Pons (tissue), 1 donor: ENCODE data around the gene ETAA1.

Experiments used
- DNase-seq: peaks from one replicate; pipeline ENCODE4 v3.0.0-alpha.2; 2016; ENCODE audit warnings: low spot score

Gene ETAA1

DNA sequence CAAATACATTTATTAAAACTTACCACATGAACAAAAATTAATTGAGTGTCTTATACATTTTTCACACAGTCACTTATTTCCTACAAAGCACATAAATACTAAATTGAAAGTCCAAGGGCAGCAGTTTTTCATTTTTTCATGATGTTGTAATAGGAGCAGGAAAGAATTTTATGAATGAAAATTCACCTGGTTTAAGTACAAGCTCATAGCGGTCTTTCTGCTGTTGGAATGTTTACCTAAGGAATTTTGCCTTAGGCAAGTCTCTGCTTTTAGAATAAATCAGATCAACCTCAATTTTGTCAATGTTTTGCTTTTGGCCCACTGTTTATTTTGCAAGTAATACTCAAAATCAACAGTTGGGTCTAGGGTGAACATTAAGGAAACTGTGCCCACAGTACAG, 40.0 kb downstream of the ETAA1 start:
- no peak for DNase-seq

DNA sequence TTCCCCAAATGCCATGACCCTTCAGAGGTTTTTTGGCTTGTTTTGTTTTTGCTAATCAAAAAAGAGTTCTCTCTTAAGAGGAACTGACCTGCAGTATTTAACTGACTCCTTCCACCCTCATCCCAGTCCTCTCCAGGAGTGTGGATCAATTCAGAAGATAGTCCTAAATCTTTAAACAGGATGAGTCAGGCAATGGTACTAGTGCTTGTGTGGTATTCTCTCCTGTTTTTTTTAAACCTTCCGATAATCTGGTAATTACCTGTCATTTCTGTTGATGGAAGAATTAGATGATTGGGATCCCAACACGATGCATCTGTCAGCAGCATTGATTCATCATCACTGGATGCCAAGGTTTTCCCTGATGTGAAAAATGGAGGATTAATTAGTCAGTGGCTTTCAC, 41.2 kb downstream of the ETAA1 start:
- DNase-seq, result no peak

DNA sequence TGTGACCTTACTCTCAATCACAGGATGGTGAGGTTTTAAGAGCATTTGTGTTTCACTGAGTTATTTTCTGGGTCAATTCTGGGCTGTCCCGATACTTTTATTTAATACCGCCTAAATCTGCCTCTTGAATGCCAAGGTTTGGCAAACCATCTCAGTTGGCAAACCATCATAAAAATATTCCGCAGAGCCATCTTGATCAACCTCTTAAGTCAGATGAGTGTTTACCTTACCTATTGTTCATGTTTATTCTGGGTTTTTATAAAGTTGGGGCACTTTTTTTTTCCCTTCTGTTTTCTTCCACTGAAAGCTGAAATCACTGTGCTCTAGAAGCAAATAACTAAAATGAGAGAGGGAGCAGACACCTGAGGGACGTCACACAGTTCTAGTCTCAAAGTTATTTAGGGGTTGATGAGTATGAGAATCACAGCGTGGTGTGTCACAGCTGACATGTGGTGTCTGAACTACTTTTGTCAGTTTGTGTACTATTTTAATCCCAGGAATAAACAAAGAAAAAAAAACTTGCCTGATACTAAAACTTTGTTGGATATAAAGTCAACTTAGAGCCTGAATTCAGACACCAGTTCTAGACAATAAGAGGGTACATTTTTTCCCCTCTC, 48.6 kb downstream of the ETAA1 start:
- no peak for DNase-seq

DNA sequence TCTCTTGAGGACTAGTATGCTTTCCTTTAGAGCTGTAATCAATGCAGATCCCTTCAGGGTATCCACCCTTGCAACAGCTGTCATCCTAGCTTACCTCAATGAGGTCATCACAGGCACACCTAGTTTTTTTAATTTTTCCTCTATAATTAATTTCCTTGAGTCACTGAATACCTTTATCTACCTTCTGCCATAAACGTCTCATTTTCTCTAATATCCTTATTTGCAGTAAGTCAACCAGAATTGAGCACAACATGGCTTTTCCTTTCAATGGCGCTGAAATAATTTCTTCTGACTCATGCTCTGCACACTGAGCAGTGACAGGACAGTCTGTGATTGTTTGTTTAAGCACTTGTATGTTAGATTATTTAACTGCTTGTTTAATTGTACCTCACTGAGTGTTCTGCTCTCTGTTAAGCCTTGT, 49.4 kb downstream of the ETAA1 start:
- no peak for DNase-seq

DNA sequence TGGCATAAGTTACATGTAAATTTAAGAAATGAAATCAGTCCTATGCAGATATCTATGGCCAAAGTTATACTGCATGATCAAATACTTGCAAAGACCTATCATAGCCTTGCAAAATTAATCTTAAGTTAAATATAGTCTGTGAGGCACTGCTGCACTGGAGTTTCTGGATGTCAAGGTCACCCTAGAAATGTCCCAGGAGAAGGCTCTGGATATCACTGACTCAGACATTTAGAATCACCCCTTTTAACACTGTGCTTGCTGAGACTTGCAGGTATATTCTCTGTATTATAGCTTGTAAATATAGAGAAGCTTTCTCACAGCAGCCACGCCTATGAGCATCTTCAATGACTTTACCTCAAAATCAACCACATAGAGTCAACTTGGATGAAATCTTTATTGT, 51.5 kb downstream of the ETAA1 start:
- no peak for DNase-seq

DNA sequence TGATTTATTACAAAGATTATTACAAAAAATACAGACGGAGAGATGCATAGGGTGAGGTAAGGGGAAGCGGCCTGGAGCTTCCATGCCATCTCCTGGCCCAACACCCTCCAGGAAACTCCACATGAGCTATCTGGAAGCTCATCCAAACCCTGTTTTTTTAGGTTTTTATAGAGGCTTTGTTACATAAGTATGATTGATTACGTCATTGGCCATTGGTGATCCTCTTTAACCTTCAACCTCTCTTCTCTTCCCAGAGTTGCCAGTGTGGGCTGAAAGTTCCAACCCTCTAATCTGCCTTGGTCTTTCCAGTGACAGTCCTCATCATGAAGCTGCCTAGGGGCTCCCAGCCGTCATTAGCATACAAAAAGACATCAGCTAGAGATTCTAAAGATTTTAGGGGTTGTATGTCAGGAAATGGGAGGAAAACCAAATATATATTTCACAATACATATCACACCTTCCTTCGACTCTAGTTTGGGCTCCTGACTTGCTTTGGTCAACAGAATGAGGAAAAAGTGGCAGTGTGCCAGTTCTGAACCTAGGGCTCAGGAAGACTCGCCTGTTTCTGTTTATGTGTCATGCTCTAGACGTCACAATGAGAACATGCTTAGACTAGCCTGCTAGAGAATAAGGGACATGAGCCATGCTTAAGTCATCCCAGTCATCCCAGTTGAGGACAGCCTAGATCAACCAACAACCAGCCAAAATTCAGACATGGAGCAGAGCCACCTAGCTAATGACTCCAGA, 54.1 kb downstream of the ETAA1 start:
- no peak for DNase-seq

DNA sequence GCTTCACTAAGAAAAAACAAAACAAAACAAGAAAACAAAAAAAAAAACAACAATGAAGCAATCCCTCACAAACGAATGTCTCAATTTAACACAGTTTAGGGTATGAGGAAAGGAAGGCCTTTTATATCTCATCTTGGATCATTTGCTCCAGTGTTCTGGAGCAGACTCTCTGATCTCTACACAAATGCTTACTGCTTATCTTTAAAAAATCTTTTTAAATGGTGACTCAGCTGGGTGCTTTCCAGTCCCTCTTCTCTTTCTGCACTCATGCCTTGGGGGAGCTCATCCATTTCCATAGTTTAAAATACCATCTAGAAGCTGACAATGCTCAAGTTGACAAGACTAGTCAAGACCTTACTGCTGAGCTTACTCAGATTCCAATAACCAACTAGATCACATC, 56.2 kb downstream of the ETAA1 start:
- DNase-seq, result no peak

DNA sequence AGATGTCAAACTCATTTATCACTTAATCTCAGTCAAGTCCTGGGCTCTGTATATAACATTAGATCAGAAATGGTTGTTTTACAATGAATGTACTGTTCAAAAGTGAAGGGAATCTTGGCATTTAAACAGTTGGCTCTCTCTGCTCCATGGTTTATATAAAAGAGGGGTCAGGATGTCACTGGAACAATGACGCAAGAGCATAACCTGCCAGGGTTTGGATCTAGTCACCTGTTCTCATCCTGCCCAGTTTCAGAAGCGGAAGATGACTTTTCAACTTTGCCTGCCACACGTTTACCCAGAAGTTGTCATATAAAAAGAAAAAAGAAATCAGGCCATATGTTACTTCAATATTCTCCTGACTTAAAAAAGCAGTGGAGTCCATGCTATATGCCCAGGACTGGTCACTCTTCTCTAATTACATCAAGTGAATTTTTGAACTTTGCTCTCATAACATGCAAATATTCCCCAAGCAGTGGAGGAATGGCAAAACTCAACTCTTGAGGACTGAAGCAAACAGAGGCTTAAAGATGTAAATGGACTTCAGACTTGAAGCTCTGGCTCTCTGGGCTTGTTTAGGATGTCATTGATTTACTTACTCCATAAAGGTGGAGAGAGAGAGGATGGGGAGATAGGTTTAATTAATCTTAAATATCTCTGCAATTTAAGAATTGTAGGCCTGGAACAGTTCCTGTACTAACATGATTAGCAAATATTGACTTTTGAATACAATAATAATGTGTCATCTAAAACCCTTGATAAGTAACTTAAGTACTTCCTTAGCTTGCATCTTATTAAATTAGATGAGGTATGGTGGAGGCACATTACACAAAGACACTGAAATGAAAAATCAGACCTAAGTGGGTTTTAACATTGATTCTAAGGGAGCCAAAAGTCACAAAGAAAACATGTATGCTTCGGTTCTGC, 58.3 kb downstream of the ETAA1 start:
- no peak for DNase-seq

DNA sequence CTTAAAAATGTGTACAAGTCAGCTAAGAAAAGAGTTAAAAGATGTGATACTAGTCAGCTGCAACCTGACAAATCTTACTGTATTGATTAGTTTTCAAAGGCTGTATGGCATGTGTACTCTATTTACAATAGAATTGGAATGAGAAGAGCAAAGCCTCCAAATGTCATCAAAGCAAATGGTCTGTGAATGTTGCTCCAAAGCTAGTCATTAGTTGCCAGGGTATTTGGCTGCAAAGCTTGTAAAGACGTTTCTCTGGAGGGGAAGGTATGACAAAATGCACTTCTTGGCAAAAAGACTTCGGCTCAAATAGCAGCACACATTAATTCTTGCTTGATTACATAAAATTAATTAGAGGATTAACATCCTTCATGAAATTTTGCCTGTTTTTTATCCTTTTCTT, 59.3 kb downstream of the ETAA1 start:
- DNase-seq, result no peak

DNA sequence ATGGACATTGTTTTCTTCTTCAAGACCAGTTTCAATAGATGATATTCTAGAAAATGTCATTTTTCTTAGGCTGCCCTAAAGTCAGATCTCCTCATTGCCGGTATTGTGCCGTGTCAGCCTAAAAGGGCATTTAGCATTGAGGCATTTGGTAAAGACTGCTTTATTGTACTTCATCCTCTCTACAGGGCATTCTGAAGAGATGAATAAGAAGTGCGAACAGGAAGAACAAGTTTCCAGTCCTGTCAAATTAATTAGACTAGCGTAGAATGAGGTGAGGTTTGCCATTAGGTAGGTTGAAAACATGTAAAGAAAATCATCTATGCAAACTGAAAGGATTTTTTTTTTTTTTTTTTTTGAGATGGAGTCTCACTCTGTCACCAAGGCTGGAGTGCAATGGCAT, 60.6 kb downstream of the ETAA1 start:
- DNase-seq, result no peak

DNA sequence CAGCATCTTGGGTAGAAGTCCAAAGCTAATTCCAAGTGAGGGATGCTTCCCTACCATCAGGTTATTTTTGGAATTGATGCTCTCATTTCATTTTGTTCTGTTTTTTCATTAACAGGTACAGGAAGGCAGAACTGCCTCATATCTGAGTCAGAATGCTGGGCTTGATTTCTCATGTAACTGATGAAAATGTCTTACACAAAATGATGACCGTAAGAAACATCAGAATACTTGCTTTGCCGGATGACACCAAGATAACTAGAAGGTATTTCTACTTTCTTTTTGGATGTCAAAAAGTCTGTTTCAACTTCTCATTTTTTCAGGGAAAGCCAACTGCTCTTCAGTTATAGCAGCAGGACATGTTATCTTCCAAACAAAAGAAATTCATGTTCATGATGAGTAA, 62.6 kb downstream of the ETAA1 start:
- DNase-seq, result no peak
